HG03558 (cell line): ENCODE results near the gene ORC5.

Experiments
- ATAC-seq: cut with Tn5 transposase; IDR thresholded peaks from one replicate; pipeline ENCODE4 v1.9.1; 2021; ENCODE audit warnings: moderate number of reproducible peaks; ENCODE audit not compliant: unreplicated experiment; ENCODE audit errors: extremely low read depth

ORC5 gene

DNA sequence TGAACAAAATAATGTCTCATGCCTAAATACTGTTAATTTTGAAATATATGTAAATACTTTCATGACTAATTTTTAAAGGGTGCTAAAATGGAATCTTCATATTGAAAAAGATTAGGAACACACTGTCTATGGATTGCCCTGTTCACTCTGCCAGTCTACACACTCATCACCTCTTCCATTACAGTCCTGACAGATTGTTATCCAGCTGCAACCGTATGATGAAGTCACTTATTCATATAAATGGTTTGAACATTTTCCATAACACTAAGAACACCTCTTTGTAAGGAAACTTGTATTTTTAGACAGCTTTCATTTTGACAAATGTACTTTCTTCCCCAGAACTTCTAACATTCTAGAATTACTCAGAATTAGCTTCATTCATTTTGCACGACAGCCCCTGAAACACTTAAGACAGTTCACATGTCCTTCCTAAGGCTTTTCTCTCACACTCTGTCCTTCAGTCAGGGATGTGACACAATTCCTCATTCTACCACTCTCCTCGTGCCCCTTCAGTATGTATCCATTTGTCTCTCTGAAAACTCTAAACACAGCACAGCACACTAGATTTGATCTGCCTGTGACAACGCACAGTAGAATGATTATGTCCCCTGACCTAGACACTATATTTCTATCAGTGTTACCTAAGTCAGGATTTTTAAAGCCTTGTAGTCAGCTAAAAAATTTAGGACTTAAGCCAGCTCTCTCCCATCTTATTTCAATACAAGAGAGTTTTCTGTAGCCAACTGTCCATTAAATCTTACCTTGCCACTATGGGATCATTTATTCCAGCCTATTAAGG, 71.9 kb downstream of the ORC5 start:
- no peak for ATAC-seq

DNA sequence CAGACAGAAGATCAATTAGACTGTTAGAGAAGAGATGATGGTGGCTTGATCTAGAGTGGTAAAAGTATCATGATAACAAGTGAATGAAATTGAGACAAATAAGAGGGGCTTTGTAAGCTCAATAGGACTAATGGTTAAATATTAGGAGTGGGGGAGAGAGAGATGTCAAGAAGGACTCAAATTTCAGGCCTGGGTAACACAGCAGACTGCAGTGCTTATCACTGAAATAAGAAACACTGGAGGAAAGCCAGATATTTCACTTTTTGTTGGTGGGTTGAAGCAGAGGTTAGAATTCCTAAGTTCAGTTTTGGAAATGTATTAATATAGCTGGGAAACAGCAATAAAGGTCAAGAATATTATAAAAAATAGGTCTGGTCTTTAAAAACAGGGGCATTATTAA, 74.6 kb downstream of the ORC5 start:
- ATAC-seq = no peak

DNA sequence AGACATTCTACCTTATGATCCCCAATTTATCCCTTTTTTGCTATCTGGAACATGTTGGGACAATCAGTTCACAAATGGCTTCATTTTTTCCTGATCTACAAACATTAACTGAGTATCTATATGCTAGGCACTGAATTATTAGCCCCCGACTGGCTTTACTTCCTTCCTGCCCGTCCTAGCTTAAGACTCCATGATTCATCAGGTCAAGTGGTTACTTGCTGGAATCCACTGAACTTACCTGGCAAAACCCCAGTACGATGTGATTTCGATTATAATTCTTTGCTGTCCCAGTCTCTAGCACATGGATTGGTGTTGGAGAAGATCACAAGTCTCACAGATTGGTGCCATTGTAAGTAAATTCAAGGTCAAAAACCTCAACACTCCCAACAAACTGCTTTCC, 77.1 kb downstream of the ORC5 start:
- ATAC-seq = no peak

DNA sequence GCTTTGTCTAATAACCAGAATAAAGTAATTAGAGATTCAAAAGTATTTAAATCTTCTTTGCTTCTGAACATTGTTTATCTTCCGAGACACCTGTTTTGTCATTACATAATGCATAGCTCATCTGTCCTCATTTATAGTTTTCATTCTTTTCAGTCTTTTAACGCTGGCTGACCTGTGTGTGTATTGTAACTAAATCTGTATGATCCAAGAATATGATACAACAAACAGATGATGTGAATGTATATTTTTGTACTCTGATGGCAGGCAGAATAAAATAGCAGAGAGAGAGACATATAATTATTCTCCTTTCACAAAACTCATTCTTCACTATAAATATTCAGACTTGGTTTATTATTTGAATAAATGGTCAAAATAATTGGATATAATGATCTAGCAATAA, 80.6 kb downstream of the ORC5 start:
- ATAC-seq = no peak

DNA sequence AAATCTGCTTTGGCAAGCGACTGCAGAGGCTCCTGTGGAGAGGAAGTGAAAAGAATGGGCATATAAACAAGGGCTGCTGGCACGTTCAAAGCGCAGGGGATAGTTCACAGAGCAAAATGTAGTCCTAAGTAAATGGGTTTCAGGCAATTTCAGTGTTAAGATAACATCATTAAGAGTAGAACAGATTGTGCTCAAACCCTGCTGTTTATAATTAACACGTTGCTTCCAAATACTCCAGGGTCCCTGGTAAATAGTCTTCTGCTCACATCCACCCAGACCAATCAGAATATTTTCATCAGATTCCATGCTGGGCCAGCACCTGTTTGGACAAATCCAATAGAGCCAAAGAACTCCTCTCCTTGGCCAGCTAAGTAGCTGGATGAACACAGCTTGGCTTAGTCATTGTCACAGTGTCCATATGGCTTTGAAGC, 81.4 kb downstream of the ORC5 start:
- ATAC-seq = no peak

DNA sequence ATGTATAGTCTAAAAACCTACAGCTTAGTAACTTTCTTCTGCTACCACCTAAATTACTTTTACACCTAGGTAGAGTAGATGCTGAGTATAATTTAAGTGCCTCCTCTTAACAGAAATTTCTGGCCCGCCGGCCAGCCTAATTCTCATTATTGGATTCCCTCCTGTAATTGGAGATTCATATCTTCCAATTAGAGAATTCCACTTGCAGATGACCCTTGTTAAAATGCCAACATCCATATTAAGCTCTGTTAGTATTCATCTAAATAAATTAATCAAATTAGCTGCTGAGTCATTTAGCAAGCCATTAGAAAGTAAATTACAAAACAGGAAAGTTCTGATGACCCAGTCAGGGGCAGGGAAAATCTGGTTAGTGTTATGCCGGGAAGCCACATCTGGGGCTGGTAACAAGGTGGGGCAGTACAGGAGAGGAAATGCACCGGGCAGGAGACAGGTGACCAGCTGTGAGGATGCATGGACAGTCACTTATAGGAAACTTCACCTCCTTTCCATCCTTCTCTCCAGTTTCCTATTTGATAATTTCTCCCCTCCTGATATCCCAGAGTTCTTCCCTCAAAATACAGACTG, 82.8 kb downstream of the ORC5 start:
- ATAC-seq = no peak

DNA sequence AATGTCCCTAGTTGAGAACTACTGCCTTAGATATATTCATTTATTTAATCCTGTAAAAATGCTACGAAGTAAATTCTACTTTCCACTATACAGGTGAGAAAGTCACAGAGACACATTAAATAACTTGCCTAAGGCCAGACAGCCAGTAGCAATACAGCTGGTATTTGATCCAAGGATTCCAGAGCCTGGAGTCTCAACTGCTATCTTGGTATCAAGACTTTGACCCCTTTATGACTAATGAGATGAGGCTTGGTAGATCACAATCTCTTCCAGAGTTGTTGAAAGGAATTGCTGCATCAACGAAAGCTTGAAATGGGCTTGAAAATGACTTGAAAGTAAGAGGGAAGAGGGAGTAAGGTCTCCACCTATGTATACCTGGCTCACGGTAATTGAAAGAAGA, 83.3 kb downstream of the ORC5 start:
- ATAC-seq = no peak

DNA sequence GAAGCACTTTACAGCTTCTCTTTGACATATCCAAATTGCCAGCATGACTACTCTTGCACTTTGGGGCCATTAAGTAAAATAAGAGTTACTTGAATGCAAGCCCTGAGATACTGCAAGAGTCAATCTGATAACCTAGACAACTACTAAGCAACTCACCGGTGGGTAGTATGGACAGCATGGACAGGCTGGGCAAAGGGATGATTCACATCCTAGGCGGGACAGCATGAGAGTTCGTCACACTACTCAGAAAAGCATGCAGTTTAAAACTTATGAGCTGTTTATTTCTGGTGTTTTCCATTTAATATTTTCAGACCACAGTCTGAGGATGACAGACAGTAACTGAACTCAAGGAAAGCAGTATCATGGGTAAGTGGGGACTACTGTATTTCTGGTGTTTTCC, 84.0 kb downstream of the ORC5 start:
- ATAC-seq = no peak

DNA sequence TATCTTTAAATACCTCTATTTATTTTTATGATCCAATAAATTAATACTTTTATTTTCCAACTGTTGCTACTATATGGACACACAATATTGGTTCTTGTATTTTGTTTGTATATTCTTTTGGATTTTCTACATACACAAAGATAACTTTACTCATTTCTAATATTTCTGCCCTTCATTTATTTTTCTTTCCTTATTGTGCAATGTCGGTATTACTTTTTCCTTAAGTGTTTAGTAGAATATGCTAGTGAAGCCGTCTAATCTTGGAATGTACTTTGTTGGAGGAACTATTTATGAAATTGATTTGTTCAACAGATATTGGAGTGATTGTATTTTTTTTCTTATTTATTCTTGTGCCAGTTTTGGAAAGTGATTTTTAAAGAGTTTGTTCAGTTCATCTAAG, 94.0 kb downstream of the ORC5 start:
- no peak for ATAC-seq

DNA sequence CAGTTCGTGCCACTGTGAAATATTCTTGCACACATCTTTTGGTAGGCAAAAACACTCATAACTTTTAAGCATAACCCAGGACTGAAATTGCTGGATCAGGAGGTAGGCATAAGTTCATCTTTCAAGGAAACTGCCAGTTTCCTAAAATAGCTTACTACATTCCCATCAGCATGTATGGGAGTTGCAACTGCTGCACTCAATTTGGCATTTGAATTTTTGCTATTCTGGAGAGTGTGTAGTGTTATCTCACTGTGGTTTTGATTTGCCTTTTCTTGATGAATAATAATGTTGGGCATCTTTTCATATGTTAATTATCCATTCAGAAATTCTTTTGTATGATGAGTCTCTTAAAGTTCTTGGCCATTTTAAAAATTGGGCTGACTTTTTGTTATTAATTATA, 95.2 kb downstream of the ORC5 start:
- no peak for ATAC-seq

DNA sequence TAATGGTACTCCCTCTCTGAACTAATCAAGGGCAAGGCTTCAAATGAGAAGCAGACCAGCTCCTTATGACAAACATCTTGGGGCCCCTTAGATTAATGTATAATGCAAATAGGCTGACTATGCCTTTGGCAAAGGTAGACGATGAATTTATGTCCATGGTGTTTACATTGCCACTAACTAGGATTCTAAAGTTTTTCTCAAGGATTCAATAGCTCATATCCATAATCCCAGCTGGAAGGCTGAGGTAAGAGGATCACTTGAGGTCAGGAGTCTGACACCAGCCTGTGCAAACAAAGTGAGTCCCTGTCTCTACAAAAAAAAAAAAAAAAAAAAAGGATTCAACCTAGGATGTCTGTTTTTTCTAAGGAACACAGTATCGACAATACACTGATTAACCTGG, 96.5 kb downstream of the ORC5 start:
- ATAC-seq = no peak

DNA sequence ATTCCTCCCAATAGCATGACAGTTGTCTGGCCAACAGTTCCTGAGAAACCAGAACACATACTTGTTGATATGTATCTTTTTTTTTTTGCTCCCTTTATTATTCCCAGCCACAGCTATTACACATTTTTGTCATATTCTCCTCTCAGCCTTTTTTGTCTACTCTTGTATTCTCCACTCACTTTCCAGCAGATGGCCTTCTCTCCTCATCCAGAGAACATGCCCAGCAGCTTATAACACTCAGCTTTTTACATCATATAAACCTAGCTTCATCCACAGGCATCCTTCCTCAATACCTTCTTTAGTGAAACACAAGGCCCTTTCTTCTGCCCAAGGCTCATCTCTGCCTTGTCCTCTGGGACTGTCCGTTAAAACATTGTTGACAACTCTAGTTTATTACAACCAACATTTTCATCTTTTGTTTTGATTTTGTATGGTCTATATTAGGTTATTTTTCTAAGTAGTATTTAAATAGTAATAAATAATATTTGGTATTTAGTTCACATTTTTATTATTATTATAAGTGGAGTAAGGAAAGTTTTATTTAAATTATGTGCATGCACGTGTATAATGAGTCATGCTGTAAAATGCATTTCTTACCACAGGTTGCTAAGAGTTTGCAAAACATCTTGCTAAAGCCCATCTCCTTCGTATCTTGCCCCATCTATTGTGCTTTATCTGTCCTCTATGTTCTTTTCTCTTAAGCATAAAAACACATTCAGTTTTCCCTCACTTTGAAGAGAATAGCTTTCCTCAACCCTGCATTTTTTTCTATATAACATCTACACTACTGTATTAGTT, 101.5 kb downstream of the ORC5 start:
- no peak for ATAC-seq

DNA sequence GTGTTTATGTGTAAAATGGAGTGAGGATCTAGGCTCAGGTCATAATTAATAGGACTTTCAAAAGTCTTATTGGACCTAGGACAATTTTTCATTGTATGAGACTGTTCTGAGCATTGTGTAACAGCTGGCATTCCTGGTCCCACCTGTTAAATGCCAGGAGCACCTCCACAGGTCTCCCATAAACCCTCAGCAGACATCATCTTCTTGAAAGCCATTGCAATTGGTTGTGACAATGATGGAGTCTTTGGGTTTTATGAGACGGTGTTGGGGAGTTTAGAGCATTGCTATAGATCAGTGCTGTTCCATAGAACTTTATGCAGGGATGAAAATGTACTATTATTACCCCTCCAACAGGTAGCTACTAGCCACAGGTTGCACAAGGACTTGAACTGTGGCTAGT, 108.9 kb downstream of the ORC5 start:
- ATAC-seq = no peak

DNA sequence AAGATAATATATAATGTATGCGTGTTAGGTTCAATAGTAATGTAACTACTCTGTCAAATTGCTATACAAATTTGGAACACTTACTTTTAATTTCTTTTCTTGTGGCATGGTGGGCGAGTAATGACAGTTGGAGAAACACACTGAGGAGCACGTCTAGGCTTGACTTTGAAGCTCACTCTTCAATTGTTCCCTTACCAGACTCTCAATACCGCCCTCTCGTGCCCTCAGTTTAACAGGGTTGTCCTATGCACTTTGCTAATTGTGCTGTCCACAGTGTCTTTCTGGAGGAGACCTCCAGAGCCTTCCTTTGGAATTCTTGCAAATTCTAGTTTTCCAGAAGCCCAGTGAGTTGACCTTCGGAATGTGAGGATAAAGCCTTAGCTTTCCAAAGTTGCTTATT, 111.1 kb downstream of the ORC5 start:
- ATAC-seq = no peak

DNA sequence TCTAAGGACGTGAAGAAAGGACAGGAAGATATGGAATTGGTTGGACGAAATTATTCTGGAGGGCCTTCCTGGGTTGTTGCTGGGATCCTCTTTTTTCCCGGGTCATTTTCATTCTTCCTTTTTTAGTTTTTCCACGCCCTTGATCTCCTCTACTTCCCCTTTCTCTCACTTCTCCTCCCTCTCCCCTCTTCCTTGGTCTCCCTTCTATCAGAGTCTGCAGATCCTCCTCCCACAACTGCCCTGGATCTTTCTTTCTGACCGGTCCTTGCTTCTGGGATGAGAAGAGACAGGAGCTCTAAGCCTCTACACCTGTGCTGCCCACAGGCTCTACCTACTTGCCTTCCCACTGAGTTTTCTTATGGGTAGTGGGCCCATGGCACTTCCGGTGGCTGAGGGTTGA, 114.7 kb downstream of the ORC5 start:
- ATAC-seq = no peak

DNA sequence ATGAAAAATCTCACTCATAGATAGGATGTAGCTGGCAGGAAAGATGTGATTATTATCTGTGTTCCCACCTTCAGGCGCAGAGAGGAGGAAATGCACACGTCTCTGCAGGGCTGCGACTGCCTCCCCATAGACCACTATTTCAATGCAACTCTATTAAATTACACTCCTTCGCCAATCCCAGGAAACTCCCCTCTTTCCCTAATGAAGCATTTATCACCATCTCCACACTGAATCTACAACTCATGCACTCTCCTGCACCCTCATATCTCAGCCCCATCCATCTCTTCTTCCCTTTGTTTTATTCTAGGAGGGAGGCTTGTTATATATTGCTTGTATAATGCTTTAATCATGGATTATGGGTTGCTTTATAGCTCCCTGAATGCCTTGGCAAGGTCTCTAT, 116.6 kb downstream of the ORC5 start:
- ATAC-seq = no peak

DNA sequence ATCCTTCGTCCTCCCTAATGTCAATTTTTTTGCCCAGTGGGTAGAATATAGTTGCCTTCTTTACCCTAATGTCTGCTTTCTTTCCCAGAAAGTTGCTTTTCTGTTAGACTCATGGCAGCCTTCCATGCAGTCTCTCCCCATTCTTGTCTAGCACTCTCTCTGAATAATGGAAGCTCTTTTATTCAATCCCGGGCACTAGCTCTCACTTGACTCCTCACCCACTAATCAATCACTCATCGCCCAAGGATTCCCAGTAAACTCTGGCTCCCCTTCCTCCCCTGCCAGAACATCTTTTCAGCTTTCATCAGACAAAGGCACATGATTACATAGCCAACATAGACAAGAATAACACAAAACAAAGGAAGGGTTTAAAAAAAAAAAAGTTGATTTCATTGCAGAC, 118.2 kb downstream of the ORC5 start:
- ATAC-seq = no peak

DNA sequence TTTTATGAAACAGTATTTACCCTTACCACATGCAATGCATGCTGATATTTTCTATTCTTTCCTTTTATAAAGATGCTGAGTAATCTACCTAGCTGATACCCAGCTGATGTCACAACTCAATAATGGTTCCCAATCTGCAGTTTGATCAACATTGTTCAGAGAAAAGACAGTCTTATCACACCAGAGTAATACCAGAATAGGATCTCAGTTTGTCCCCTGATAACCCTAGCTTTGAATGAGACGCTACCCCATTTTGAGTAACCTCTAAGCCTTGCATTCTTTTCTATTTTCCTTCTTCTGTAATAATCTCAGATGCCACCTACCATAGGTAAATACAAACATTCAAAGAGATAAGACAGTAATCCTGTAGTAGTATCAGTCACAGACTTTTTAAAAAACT, 118.8 kb downstream of the ORC5 start:
- no peak for ATAC-seq
